Tibial nerve (tissue), 3 donors: ENCODE data around the gene CYP26B1.

Experiments used
- CTCF ChIP-seq, 5 experiments: fragments of 200-600 bp in 3 of 5; fragments of 450-650 bp in 2 of 5; sonication (generic) in 3 of 5; IDR thresholded peaks; one replicate each; pipeline ENCODE4 v1.5.1; 2016 to 2019; ENCODE audit warnings: antibody characterized with exemption in 5 of 5, mild to moderate bottlenecking in 3 of 5, moderate library complexity in 2 of 5
- POLR2A ChIP-seq, 2 donors: fragments of 450-650 bp; IDR thresholded peaks; one replicate each; pipeline ENCODE4 v1.6.1; 2017; ENCODE audit warnings: antibody characterized with exemption in 2 of 2, mild to moderate bottlenecking in 2 of 2, moderate library complexity in 2 of 2

GRCh38 chr2:72113847-72114692 is 33.6 kb downstream of the CYP26B1 start:
- TF ChIP-seq POLR2A (IDR thresholded peaks at IDR 0.05), result no peak
- no peak for TF ChIP-seq CTCF (IDR thresholded peaks at IDR 0.05)
